ENCODE measurements around the gene TEX22. TPM values are rescaled to one million over a fixed set of nuclear protein-coding genes. Genes with fewer than 3 reads are reported as not detected.

TEX22 gene
- total RNA-seq, 1 experiment from 2014 or later = 0.29 TPM

DNA sequence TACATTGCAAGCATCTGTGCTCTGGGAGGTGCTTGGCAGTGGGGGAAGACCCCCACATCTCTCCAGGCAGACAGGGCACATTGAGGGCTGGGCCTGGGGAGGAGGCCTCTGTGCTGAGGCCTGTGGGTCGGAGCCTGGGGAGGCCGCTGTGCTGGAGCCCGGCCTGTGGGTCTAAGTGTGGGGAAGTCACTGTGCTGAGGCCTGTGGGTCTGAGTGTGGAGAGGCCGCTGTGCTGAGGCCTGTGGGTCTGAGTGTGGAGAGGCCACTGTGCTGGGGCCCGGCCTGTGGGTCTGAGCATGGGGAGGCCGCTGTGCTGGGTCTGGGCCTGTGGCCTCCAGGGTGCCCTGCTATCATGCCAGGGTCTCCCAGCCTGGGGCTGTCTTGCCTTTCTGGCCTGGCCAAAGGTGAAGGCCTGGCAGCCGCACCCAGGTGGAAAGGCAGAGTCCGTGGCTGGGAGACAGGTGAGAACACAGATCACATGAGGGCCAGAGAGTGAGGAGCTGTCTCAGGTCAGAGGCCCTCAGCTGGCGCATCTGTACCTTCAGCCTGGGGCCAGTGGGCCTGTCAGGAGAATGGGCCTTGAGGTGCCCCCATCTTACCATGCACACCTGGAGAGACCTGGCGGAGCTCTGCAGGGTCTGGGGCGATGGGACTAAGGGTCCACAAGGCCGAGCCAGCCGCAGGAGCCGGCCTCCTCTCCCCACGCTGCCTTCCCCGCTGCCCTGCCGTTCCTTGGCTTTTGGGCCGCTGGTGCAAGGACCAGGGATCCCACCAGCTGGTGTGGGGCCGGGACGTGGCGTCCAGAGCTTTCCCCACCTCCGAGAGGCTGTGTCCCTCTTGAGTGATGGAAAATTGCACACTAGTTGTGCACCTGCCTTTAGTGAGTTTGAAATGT, 57.7 kb downstream of the TEX22 start:
- DNase-seq (ENCODE audit: low read depth) = no peak

DNA sequence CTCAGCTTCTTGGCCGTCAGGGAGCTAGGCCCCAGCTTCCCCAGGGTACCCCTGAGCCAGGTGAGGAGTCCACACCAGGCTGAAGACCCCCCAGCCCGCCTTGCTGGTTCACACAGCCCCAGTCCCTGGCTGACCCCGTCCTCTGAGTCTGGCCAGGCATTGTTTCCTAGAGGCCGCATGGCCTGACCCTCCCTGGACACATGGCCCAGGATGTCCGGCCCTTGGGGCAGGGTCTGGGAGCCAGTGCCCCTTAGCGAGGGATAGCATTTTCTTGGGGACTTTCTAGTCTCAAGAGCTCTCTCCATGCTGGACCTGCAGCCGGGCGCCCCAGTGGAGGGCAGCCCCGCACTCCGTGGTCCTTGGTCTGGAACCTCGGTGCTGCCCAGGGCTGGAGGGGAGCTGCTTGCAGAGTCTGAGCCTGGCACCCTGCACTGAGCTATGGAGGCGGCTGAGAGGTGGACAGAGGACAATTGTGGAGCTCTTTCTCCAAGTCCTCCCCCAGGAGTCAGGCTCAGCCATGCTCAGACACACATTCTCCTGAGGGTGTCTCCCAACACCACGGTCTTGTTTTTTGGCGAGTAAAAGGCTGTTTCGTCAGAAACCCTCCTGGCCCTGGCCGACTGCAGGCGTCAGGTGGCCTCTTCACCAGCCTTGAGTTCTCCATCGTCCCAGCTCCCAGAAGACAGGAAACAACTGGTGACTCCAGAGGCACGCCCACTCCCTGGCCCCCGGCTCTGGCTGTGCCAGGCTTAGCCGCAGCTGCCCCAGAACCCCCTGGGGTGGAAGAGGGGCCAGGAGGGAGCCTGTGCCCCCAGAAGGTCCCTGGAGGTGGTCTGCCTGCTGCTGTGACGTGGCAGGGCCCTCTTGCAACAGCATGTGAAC, 58.6 kb downstream of the TEX22 start:
- DNase-seq (ENCODE audit: low read depth) = no peak

DNA sequence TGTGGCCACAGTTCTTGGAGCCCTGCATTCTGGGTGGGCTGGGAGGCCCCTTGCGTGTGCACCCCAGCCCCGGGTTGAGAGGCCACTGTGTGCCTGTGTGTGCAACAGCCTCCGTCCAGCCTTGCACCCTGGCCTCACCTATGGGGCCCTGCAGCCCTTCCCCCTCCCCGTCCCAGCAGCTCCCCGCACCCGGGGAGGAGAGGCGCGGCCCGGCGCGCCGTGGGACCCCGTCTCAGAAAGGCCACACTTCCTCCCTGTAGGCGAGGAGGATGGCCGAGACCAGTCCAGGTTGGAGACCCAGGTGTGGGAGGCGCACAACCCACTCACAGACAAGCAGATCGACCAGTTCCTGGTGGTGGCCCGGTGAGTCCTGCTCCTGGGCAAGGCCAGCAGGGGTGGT, 59.7 kb downstream of the TEX22 start:
- no peak for DNase-seq (ENCODE audit: low read depth)

GRCh38 chr14:105458571-105458970, 60.2 kb downstream of the TEX22 start:
- DNase-seq (ENCODE audit: low read depth) = no peak

DNA sequence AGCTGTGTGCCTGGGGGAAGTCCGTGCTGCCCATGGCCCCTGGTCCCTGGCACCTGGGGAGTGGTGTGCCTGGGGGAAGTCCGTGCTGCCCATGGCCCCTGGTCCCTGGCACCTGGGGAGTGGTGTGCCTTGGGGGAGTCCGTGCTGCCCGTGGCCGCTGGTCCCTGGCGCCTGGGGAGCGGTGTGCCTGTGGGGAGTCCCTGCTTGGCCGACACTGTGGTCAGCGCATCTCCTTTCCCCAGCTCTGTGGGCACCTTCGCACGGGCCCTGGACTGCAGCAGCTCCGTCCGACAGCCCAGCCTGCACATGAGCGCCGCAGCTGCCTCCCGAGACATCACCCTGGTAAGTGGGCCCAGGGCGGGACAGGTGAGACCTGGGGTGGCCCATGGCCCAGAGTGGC, 61.8 kb downstream of the TEX22 start:
- no peak for DNase-seq (ENCODE audit: low read depth)

DNA sequence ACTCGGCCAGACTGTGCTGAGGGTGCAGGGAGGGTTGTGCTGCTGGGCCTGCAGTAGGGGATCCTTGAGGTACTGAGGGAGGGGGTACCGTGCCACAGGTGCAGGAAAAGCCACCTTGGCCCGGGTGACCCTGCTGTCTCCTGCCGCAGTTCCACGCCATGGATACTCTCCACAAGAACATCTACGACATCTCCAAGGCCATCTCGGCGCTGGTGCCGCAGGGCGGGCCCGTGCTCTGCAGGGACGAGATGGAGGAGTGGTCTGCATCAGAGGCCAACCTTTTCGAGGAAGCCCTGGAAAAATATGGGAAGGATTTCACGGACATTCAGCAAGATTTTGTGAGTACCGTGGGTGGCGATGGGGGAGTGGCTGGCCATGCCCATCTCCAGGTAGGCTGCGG, 62.3 kb downstream of the TEX22 start:
- DNase-seq (ENCODE audit: low read depth) = no peak

DNA sequence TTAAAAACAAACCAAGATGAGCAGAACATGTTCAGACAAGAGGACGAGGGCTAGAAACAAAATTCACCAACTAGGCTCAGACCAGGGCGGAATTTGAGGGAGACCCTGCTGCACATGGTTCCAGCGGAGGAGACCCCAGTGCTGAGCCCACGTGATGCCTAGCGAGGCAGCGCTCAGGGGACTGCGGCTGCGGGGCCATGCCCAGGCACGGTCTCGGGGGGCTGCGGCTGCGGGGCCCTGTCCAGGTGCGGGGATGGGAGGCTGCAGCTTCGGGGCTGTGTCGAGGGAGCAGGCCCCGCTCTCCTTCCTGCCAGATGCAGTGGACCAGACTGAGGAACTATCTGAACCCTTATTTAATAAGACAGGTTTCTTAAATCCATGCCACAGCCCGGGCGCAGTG, 63.6 kb downstream of the TEX22 start:
- DNase-seq (ENCODE audit: low read depth) = no peak

Other genes starting within 250 kb of the TEX22 start
- 5.1 and 6.3 TPM in 2 replicates for gene JAG2, start 229.8 kb upstream of the TEX22 start, total RNA-seq (2014; rRNA removed; shearing (Covaris generic))
- gene NUDT14, start 217.2 kb upstream of the TEX22 start, total RNA-seq (2014; rRNA removed; shearing (Covaris generic)) = 18.3 and 41.4 TPM in 2 replicates
- gene BTBD6, start 150.0 kb upstream of the TEX22 start, total RNA-seq (2014; rRNA removed; shearing (Covaris generic)) = 43.3 and 51.3 TPM in 2 replicates
- 39.9 and 41.7 TPM in 2 replicates for gene BRF1, start 97.5 kb upstream of the TEX22 start, total RNA-seq (2014; rRNA removed; shearing (Covaris generic))
- gene PACS2, start 83.8 kb upstream of the TEX22 start, total RNA-seq (2014; rRNA removed; shearing (Covaris generic)) = 11.6 and 28.2 TPM in 2 replicates
- gene MTA1, start 21.3 kb downstream of the TEX22 start, total RNA-seq (2014; rRNA removed; shearing (Covaris generic)) = 37.9 and 49.1 TPM in 2 replicates
- 88.8 and 94.1 TPM in 2 replicates for gene CRIP2, start 76.3 kb downstream of the TEX22 start, total RNA-seq (2014; rRNA removed; shearing (Covaris generic))
- gene CRIP1, start 88.3 kb downstream of the TEX22 start, total RNA-seq (2014; rRNA removed; shearing (Covaris generic)) = 15.0 and 20.4 TPM in 2 replicates
- 61.9 and 73.5 TPM in 2 replicates for gene TEDC1, start 92.7 kb downstream of the TEX22 start, total RNA-seq (2014; rRNA removed; shearing (Covaris generic))
- 8.4 and 8.7 TPM in 2 replicates for gene TMEM121, start 128.0 kb downstream of the TEX22 start, total RNA-seq (2014; rRNA removed; shearing (Covaris generic))